ENCODE data around the gene TRIM2. TPM values are rescaled to one million over a fixed set of nuclear protein-coding genes. Genes with fewer than 3 reads are reported as not detected.

The TRIM2 gene
- polyA plus RNA-seq, 1 of the 3 experiments (the other 2 are of a cell fraction), result 16.4 TPM

DNA sequence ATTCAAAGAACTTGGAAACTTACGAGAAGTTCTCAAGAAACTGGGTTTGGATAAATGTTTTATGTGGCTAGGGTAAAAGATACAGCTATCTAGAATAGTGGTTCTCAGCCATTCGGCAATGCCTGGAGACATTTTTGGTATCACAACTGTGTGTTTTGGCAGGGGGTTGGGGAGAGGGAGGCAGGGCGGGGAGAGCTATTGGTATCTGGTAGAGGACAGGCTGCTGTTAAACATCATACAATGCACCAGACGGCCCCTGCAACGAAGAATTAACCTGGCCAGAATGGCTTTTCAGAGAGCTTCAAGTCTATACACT, 89.5 kb downstream of the TRIM2 start (continued):
- TF ChIP-seq, protein P1, sequence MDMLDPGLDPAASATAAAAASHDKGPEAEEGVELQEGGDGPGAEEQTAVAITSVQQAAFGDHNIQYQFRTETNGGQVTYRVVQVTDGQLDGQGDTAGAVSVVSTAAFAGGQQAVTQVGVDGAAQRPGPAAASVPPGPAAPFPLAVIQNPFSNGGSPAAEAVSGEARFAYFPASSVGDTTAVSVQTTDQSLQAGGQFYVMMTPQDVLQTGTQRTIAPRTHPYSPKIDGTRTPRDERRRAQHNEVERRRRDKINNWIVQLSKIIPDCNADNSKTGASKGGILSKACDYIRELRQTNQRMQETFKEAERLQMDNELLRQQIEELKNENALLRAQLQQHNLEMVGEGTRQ (IDR thresholded peaks at IDR 0.05; ENCODE audit: borderline replicate concordance, low read depth, low read length), result no peak

GRCh38 chr4:153294631-153295030, 90.4 kb downstream of the TRIM2 start:
- H3F3A ChIP-seq (replicated peaks; ENCODE audit: insufficient read depth), result no peaks in the 10 kb centered on the region
- H3K9me2 ChIP-seq, result no peaks in the 10 kb centered on the region
- H3K9ac ChIP-seq, result no peak overlapping the region
- no peak overlapping the region for H2AFZ ChIP-seq (ENCODE audit: low read depth)
- H3K36me3 ChIP-seq (replicated peaks in 1 of 2; ENCODE audit: control insufficient read depth in 1 of 2, insufficient read depth in 2 of 2, low read length in 1 of 2), result peaks cover 34 to 61% of the 10 kb centered on the region in 2 experiments
- no peak overlapping the region for H3K4me2 ChIP-seq
- TF ChIP-seq NRF1 (IDR thresholded peaks at IDR 0.05; ENCODE audit: low read depth, low read length) (no peak), ZBTB33 (IDR thresholded peaks at IDR 0.05; ENCODE audit: borderline replicate concordance, low read depth) (no peak), MEF2A (IDR thresholded peaks at IDR 0.05; ENCODE audit: borderline replicate concordance, low read depth) (no peak), JUND (IDR thresholded peaks at IDR 0.05) (no peak), GABPA (IDR thresholded peaks at IDR 0.05; ENCODE audit: low read depth) (no peak), ELF1 (IDR thresholded peaks at IDR 0.05) (no peak)
- TF ChIP-seq, protein P1 (IDR thresholded peaks at IDR 0.05; ENCODE audit: borderline replicate concordance, low read depth, low read length), result no peak
- TF ChIP-seq, protein P2, sequence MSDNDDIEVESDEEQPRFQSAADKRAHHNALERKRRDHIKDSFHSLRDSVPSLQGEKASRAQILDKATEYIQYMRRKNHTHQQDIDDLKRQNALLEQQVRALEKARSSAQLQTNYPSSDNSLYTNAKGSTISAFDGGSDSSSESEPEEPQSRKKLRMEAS (IDR thresholded peaks at IDR 0.05; ENCODE audit: low read depth), result no peak
- no peaks in the 10 kb centered on the region for H4K20me1 ChIP-seq (ENCODE audit: insufficient read depth)
- no peak for DNase-seq
- CTCF ChIA-PET, result interaction anchor here (1.1 to 1.6 kb wide), 3 partner anchors 9 to 152 kb away, joined by 3 to 5 read pairs (median 5); no protein-coding TSS in a partner anchor
- POLR2A ChIA-PET, result no interaction called here
- H3K79me2 ChIP-seq (ENCODE audit: insufficient read depth), result no peaks in the 10 kb centered on the region
- peaks cover 0 to 6% of the 10 kb centered on the region in 2 experiments; a peak in 2 of 4 replicates for H3K4me1 ChIP-seq (ENCODE audit: control insufficient read depth in 1 of 2, insufficient read depth in 2 of 2, low read depth in 1 of 2, low read length in 1 of 2)
- no peaks in the 10 kb centered on the region for H3K27me3 ChIP-seq (ENCODE audit: insufficient read depth)
- no peak overlapping the region for H3K4me3 ChIP-seq (ENCODE audit: low read depth in 2 of 2, low read length in 1 of 2)
- 76% methylated on average over 1 of the region's 1 CpG for WGBS (ENCODE audit: low lambda C conversion rate)
- peaks cover 5% of the 10 kb centered on the region; the same call in 1 of the 2 replicates for H3K9me3 ChIP-seq
- no peak overlapping the region for H3K27ac ChIP-seq (ENCODE audit: low read depth in 2 of 2, low read length in 1 of 2)

GRCh38 chr4:153295131-153295755, 91.0 kb downstream of the TRIM2 start:
- Histone ChIP-seq H3K79me2 (ENCODE audit: insufficient read depth) (no peaks in the 10 kb centered on the region), H3K27me3 (ENCODE audit: insufficient read depth) (no peaks in the 10 kb centered on the region), H3K9ac (no peak overlapping the region), H3K36me3 (replicated peaks in 1 of 2; ENCODE audit: control insufficient read depth in 1 of 2, insufficient read depth in 2 of 2, low read length in 1 of 2) (peaks cover 39 to 57% of the 10 kb centered on the region in 2 experiments), H3K4me3 (ENCODE audit: low read depth in 2 of 2, low read length in 1 of 2) (no peak overlapping the region), H3K9me2 (no peaks in the 10 kb centered on the region), H4K20me1 (ENCODE audit: insufficient read depth) (no peaks in the 10 kb centered on the region), H3K27ac (ENCODE audit: low read depth in 2 of 2, low read length in 1 of 2) (no peak overlapping the region), H3K4me2 (no peak overlapping the region), H3K4me1 (ENCODE audit: control insufficient read depth in 1 of 2, insufficient read depth in 2 of 2, low read depth in 1 of 2, low read length in 1 of 2) (peaks cover 0 to 6% of the 10 kb centered on the region in 2 experiments; a peak in 2 of 4 replicates), H2AFZ (ENCODE audit: low read depth) (no peak overlapping the region), H3K9me3 (peaks cover 7% of the 10 kb centered on the region; the same call in 1 of the 2 replicates), H3F3A (replicated peaks; ENCODE audit: insufficient read depth) (no peaks in the 10 kb centered on the region)
- ChIA-PET CTCF (interaction anchor here (1.3 kb wide), 1 partner anchor 153 kb away, joined by 5 read pairs; no protein-coding TSS in a partner anchor), POLR2A (no interaction called here)
- TF ChIP-seq ELF1 (IDR thresholded peaks at IDR 0.05), result no peak
- 95% methylated on average over 15 of the region's 40 CpGs for WGBS (ENCODE audit: low lambda C conversion rate)
- DNase-seq, result no peak
